ENCODE results near the gene ACTMAP.
A peak's percentile ranks its signal among the peaks of the same experiment; 100 is the strongest.
"Not testable (repeated sequence)": the region's sequence is repeated elsewhere in the genome, so short reads cannot be mapped to it uniquely, and the experiment has no call there.

Gene ACTMAP
- 2.0 to 3.2 reads per million in 2 experiments for total RNA-seq

GRCh38 chr19:40750058-40750873, at the start of gene ACTMAP:
Gene ACTMAP (minus strand): TSS chr19:40750477. CDS start chr19:40749803, 674 bp downstream.
- peak; percentile 99 for DNase-seq (ENCODE audit: low read depth)

- DNase-seq (ENCODE audit: low read depth) = no peak
Measured at GRCh38 chr19:40799558-40800338, 49.5 kb upstream of the ACTMAP start.

GRCh38 chr19:40798683-40799557, 48.6 kb upstream of the ACTMAP start, which contains the start of gene EGLN2:
Gene EGLN2 (plus strand): TSS chr19:40799191. CDS start chr19:40800573, 1,382 bp downstream.
- DNase-seq (ENCODE audit: low read depth) = peak; percentile 100

- DNase-seq (ENCODE audit: low read depth) = peak; percentile 60
Measured at GRCh38 chr19:40797963-40798682, 47.8 kb upstream of the ACTMAP start.

- DNase-seq (ENCODE audit: low read depth) = no peak
Measured at GRCh38 chr19:40797166-40797962, 47.1 kb upstream of the ACTMAP start.

- DNase-seq (ENCODE audit: low read depth) = no peak
Measured at GRCh38 chr19:40791996-40792395, 41.7 kb upstream of the ACTMAP start.

- no peak for DNase-seq (ENCODE audit: low read depth)
Measured at GRCh38 chr19:40791349-40791748, 41.1 kb upstream of the ACTMAP start.

- DNase-seq (ENCODE audit: low read depth) = no peak
Measured at GRCh38 chr19:40786060-40787037, 36.1 kb upstream of the ACTMAP start.

- DNase-seq (ENCODE audit: low read depth) = no peak
Measured at GRCh38 chr19:40785526-40785925, 35.2 kb upstream of the ACTMAP start.

- DNase-seq (ENCODE audit: low read depth) = not testable (repeated sequence)
Measured at GRCh38 chr19:40784146-40784545, 33.9 kb upstream of the ACTMAP start.

GRCh38 chr19:40783711-40784110, 33.4 kb upstream of the ACTMAP start:
- DNase-seq (ENCODE audit: low read depth) = no peak

GRCh38 chr19:40781140-40781539, 30.9 kb upstream of the ACTMAP start:
- no peak for DNase-seq (ENCODE audit: low read depth)

- DNase-seq (ENCODE audit: low read depth) = no peak
Measured at GRCh38 chr19:40780582-40780981, 30.3 kb upstream of the ACTMAP start.

- DNase-seq (ENCODE audit: low read depth) = no peak
Measured at GRCh38 chr19:40778706-40779284, 28.5 kb upstream of the ACTMAP start.

- DNase-seq (ENCODE audit: low read depth) = peak; percentile 100
Measured at GRCh38 chr19:40777937-40778705, 27.8 kb upstream of the ACTMAP start, which contains the start of gene RAB4B. Gene RAB4B (plus strand): TSS chr19:40778247. CDS start chr19:40778376, 129 bp downstream.

GRCh38 chr19:40777645-40777936, 27.3 kb upstream of the ACTMAP start:
- DNase-seq (ENCODE audit: low read depth) = no peak

GRCh38 chr19:40776932-40777644, 26.8 kb upstream of the ACTMAP start:
- DNase-seq (ENCODE audit: low read depth) = peak; percentile 88

All from T follicular helper cell (primary cell).